Measurements from ENCODE around the gene MVD. TPM values are rescaled to one million over a fixed set of nuclear protein-coding genes. Genes with fewer than 3 reads are reported as not detected.

MVD gene
- total and polyA plus RNA-seq, 2 of the 4 experiments (the other 2 are of a cell fraction), result 18.3 to 28.4 TPM

- Histone ChIP-seq H2BK120ac (ENCODE audit: low read depth, low read length) (peak overlapping the region; percentile 55; the same call in 1 of the 2 replicates), H3K4me3 (ENCODE audit: insufficient read depth, low read depth, low read length) (no peak overlapping the region), H3K27me3 (ENCODE audit: control insufficient read depth, insufficient read depth, low read length) (no peaks in the 10 kb centered on the region), H3K9me1 (ENCODE audit: insufficient read depth, low read length) (peaks cover 26% of the 10 kb centered on the region), H3K4me1 (ENCODE audit: control insufficient read depth, insufficient read depth, low read length) (peaks cover 23% of the 10 kb centered on the region), H2BK15ac (ENCODE audit: low read depth, low read length) (no peak overlapping the region), H3K9ac (ENCODE audit: low read depth, low read length) (no peak overlapping the region), H2BK5ac (ENCODE audit: low read depth, low read length, poor library complexity, severe bottlenecking) (peak overlapping the region; percentile 84), H3K9me3 (ENCODE audit: control insufficient read depth, insufficient read depth, low read length) (no peaks in the 10 kb centered on the region), H3K4me2 (ENCODE audit: low read depth, low read length) (peak overlapping the region; percentile 8; the same call in 1 of the 2 replicates), H2AK5ac (ENCODE audit: low read depth, low read length) (peak overlapping the region; percentile 88), H3K18ac (ENCODE audit: low read depth, low read length) (peak overlapping the region; percentile 31; the same call in 1 of the 2 replicates), H3K27ac (ENCODE audit: insufficient read depth, low read length) (peak overlapping the region; percentile 56), H4K20me1 (ENCODE audit: insufficient read depth, low read length) (peaks cover 75% of the 10 kb centered on the region), H2BK20ac (ENCODE audit: low read depth, low read length) (peak overlapping the region; percentile 27), H3K14ac (replicated peaks; ENCODE audit: low read depth, low read length) (no peak overlapping the region), H4K91ac (ENCODE audit: insufficient read depth, low read depth, low read length) (peak overlapping the region; percentile 82; the same call in 1 of the 2 replicates), H3K79me1 (ENCODE audit: low read depth in 1 of 2, low read length in 2 of 2) (peaks cover 8 to 72% of the 10 kb centered on the region in 2 experiments), H2AFZ (replicated peaks; ENCODE audit: low read length, poor library complexity) (peak overlapping the region; percentile 38), H3K56ac (ENCODE audit: extremely low read depth, insufficient read depth, low read length) (no peak overlapping the region), H2AK9ac (replicated peaks; ENCODE audit: low read depth, low read length, poor library complexity) (peak overlapping the region; percentile 10), H4K5ac (ENCODE audit: low read depth, low read length) (peak overlapping the region; percentile 51; the same call in 1 of the 2 replicates), H3K36me3 (ENCODE audit: control insufficient read depth, insufficient read depth, low read length) (peaks cover 39% of the 10 kb centered on the region), H3K4ac (ENCODE audit: low read depth, low read length) (peak overlapping the region; percentile 68), H3K23ac (ENCODE audit: low read depth, low read length) (no peak overlapping the region), H4K8ac (ENCODE audit: low read depth in 2 of 2, low read length in 2 of 2) (peak overlapping the region; percentile 23 to 51; a peak in 2 of 4 replicates)
- in situ Hi-C loops (cut with MboI; ENCODE audit: low sequenced_read_pairs) (no loop called here), dilution Hi-C loops (cut with HindIII; ENCODE audit: low sequenced_read_pairs, unreplicated experiment) (no loop called here), intact Hi-C loops (cut with micrococcal nuclease) (no loop called here)
- BruUV-seq (replicated peaks), result no TSS peak
- ATAC-seq (ENCODE audit: low read depth), result peak; percentile 89
- ChIA-PET CTCF (no interaction called here), POLR2A (ENCODE audit: unreplicated experiment) (no interaction called here)
- TF ChIP-seq POLR2A (IDR thresholded peaks at IDR 0.05; ENCODE audit: low read depth, low read length), result no peak
- 0 out of 2 replicates have a peak, but pooled peaks have one; percentile 9 for TF ChIP-seq NFE2L2 (IDR thresholded peaks at IDR 0.05; ENCODE audit: low read depth, low read length)
- TF ChIP-seq BHLHE40 (IDR thresholded peaks at IDR 0.05; ENCODE audit: low read depth, low read length), result peak; percentile 73
- no peak for TF ChIP-seq CHD1 (IDR thresholded peaks at IDR 0.05; ENCODE audit: low read depth, low read length)
- peak; percentile 41; the same call in 1 of the 2 replicates for TF ChIP-seq MAZ (IDR thresholded peaks at IDR 0.05; ENCODE audit: borderline replicate concordance, low read depth, low read length)
- TF ChIP-seq ELK1 (IDR thresholded peaks at IDR 0.05; ENCODE audit: borderline replicate concordance, low read depth, low read length), result no peak
- peak; percentile 94 for TF ChIP-seq CEBPB (IDR thresholded peaks at IDR 0.05; ENCODE audit: low read depth, low read length)
- peak; percentile 58 for TF ChIP-seq MAFK (IDR thresholded peaks at IDR 0.05; ENCODE audit: low read depth, low read length)
- peak; percentile 18; the same call in 1 of the 2 replicates for TF ChIP-seq FOS (IDR thresholded peaks at IDR 0.05; ENCODE audit: low read depth, low read length)
- DNase-seq, result peak; percentile 98
- WGBS, 2 experiments (ENCODE audit: extremely low coverage in 2 of 2, insufficient read length in 1 of 2), result 67% methylated on average over 2 of the region's 14 CpGs; no CpG with 5 or more reads in 1 of the 2 experiments
These were observed 42.8 kb downstream of the MVD start for GRCh38 chr16:88619859-88620815.
